ENCODE results near the gene GBP5. TPM values are rescaled to one million over a fixed set of nuclear protein-coding genes. Genes with fewer than 3 reads are reported as not detected.

Gene GBP5
- total and polyA plus RNA-seq, 4 donors: 0.20 to 0.50 (median 0.33) TPM

GRCh38 chr1:89254658-89255287 is 17.9 kb downstream of the GBP5 start:
- Histone ChIP-seq H3K4me3 (ENCODE audit: low read depth, low read length) (no peak overlapping the region), H3K27ac (ENCODE audit: low read depth, low read length) (no peak overlapping the region), H3K4me1 (ENCODE audit: control insufficient read depth, insufficient read depth, low read length) (no peaks in the 10 kb centered on the region), H3K27me3 (ENCODE audit: control insufficient read depth, insufficient read depth, low read length) (no peaks in the 10 kb centered on the region), H3K36me3 (ENCODE audit: control insufficient read depth, insufficient read depth, low read length) (no peaks in the 10 kb centered on the region), H3K9me3 (ENCODE audit: control insufficient read depth, insufficient read depth, low read length) (no peaks in the 10 kb centered on the region)
- WGBS (ENCODE audit: insufficient coverage): no CpG with 5 or more reads among the region's 4 CpGs
- peak in 2 of 6 donors; percentile 76 for DNase-seq (ENCODE audit: low read depth in 4 of 6, low spot score in 6 of 6)

GRCh38 chr1:89243046-89243445 is 29.6 kb downstream of the GBP5 start:
- peaks cover 2% of the 10 kb centered on the region for H3K9me3 ChIP-seq (ENCODE audit: control insufficient read depth, insufficient read depth, low read length)
- WGBS (ENCODE audit: insufficient coverage): no CpG with 5 or more reads among the region's 3 CpGs
- H3K27ac ChIP-seq (ENCODE audit: low read depth, low read length): no peak overlapping the region
- DNase-seq (ENCODE audit: low read depth in 4 of 6, low spot score in 6 of 6): no peak
- no peaks in the 10 kb centered on the region for H3K4me1 ChIP-seq (ENCODE audit: control insufficient read depth, insufficient read depth, low read length)
- H3K27me3 ChIP-seq (ENCODE audit: control insufficient read depth, insufficient read depth, low read length): no peaks in the 10 kb centered on the region
- no peaks in the 10 kb centered on the region for H3K36me3 ChIP-seq (ENCODE audit: control insufficient read depth, insufficient read depth, low read length)
- H3K4me3 ChIP-seq (ENCODE audit: low read depth, low read length): no peak overlapping the region

Other genes starting within 250 kb of the GBP5 start
- gene GBP3, start 250.0 kb downstream of the GBP5 start, total RNA-seq: 1 to 10 TPM; 5.8 to 7.9 TPM
- 1 to 10 TPM; 1.6 to 3.1 TPM for gene GBP3, start 250.0 kb downstream of the GBP5 start, polyA plus RNA-seq (ENCODE audit: insufficient read length in 2 of 2)
- gene GBP1, start 207.7 kb downstream of the GBP5 start, total RNA-seq: 10 to 100 TPM; 10.3 to 15.2 TPM
- gene GBP1, start 207.7 kb downstream of the GBP5 start, polyA plus RNA-seq (ENCODE audit: insufficient read length in 2 of 2): 1 to 10 TPM; 1.0 to 2.2 TPM
- gene GBP2, start 146.7 kb downstream of the GBP5 start, total RNA-seq: 1 to 10 TPM; 2.3 to 4.3 TPM
- gene GBP2, start 146.7 kb downstream of the GBP5 start, polyA plus RNA-seq (ENCODE audit: insufficient read length in 2 of 2): under 1 TPM; 0.46 to 0.57 TPM
- not detected for gene GBP7, start 96.9 kb downstream of the GBP5 start, total RNA-seq
- under 1 TPM; 0.14 to 0.16 TPM for gene GBP7, start 96.9 kb downstream of the GBP5 start, polyA plus RNA-seq (ENCODE audit: insufficient read length in 2 of 2)
- 1 to 10 TPM; 2.7 to 3.3 TPM for gene GBP4, start 73.9 kb downstream of the GBP5 start, total RNA-seq
- 1 to 10 TPM; 1.9 to 2.2 TPM for gene GBP4, start 73.9 kb downstream of the GBP5 start, polyA plus RNA-seq (ENCODE audit: insufficient read length in 2 of 2)
- under 1 TPM; 0.22 to 0.50 TPM for gene GBP6, start 91.2 kb upstream of the GBP5 start, total RNA-seq
- gene GBP6, start 91.2 kb upstream of the GBP5 start, polyA plus RNA-seq (ENCODE audit: insufficient read length in 2 of 2): under 1 TPM; 0.23 to 0.35 TPM